Activated T-cell treated with anti-CD3 and anti-CD28 coated beads for 48 hours (primary cell): ENCODE data around the gene LTA4H.

Experiments used
- DNase-seq: peaks from one replicate; pipeline ENCODE4 v3.0.0-alpha.2; 2020; ENCODE audit warnings: low read depth

Gene LTA4H

GRCh38 chr12:96057986-96058553 lies 22.7 kb upstream of the LTA4H start:
- no peak for DNase-seq

DNA sequence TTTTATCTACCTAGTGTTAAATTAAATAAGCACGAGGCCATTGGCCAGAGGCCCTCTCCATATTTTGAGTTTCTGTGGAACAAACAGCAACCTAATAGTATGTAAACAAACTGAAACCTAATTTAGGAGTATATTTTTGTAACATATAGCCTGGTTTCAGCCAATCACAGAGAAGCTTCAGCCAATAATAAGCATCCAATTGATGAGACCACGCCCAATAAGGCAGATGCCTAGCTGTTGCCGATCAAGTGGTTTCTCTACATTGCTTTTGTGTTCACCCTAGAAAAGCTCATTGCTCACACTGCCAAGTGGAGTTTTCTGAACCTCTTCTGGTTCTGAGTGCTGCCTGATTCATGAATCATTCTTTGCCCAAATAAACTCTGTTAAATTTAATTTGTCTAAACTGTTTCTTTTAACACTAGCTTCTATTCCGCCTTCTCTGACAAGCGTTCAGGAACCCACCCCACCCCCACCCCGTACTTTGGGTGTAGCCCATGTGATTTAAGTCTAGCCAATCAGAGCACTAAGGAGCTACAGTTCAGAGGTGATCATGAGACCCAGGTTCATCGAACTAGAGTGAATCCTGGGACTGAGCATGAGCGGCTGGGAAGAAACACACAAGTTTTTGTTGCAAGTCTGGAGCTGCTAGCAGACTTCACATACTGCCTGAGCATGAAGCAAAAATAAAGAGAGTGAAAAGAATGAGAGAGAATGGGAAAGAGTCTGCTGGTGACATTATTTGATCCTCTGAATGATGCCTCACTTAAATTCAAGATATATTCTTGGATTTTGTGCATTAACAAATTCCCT lies 21.5 kb upstream of the LTA4H start:
- DNase-seq, result no peak

- no peak for DNase-seq
These were observed 18.8 kb upstream of the LTA4H start for GRCh38 chr12:96054244-96054610.

GRCh38 chr12:96053476-96054243 lies 18.3 kb upstream of the LTA4H start:
- DNase-seq, result no peak

GRCh38 chr12:96051756-96052485 lies 16.5 kb upstream of the LTA4H start:
- no peak for DNase-seq

- no peak for DNase-seq
These were observed 14.8 kb upstream of the LTA4H start for GRCh38 chr12:96050139-96050538.

GRCh38 chr12:96049101-96049500 lies 13.7 kb upstream of the LTA4H start:
- no peak for DNase-seq

- no peak for DNase-seq
These were observed 13.1 kb upstream of the LTA4H start for GRCh38 chr12:96048393-96048969.

DNA sequence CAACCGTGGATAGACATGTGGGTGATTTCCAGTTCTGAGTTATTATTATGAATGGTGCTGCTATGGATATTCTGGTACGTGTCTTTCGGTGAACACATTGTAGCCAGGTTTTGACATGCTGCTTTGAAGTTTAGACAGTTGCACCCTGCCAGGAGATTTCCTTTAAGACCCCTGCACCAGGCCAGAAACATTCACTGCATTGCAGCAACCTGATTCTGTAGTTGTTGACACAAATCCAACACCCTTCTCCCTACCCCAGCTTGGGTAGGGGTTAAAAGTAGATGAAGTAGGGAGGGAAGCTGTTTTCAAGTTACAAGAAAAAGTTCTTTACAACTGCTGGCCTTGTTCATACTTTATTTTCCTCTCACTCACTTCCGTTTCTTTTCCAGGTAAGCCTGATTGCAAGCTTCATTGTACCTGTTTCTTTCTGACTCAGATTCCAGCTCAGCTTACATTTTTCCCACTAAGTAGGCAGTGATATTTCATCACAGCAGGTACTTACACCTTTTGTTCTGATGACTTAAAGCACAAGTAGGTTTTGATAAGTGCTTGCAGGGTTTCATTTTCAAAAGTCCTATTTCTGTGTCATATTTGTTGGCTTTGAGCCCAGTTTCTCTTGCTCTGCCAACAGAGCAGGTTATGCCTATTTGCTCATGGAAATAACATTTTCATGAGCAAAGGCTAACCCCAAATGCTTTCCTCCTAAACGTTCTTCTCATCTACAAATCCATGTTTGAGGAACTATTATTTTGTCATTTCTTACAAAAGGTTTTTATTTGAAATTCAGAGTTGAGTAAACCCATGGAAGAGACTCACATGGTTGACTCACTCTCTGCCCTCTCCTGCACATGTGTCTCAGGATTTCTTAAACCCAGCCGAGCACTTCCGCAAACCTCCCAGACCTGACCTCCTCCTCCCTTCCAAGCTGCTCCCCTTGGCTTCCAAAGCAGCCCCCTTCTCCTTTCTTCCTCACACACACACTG lies 12.1 kb upstream of the LTA4H start:
- no peak for DNase-seq

DNA sequence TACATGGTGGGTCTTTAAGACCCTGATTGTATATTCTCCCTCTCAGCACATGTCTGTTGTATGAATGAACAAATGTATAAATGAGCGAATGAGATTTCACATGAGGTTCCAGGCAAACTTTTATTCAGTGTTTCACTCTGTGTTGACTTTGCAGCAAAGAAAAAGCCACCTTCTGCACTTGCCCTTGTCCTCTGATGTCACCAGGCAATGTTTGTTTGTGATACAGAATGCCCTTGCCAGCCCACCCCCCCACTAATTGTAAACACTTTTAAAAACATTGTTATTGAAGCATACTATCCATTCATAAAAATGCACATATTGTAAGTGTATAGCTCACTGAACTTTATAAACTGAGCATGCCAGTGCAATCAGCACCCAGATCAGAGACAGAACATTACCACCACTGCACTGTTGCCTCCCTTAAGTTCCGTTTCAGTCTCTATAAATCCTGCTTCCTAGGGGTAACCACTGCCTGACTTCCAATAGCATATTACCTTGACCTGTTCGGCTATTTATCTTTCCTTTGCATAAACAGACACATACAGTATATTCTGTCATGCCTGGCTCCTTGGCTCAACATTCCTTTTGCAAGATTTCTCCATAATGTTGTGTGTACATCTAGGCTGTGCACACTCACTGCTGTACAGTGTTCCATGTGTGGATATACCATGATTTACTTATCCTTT lies 11.3 kb upstream of the LTA4H start:
- DNase-seq, result no peak

- DNase-seq, result no peak
These were observed 10.2 kb upstream of the LTA4H start for GRCh38 chr12:96045566-96045965.

DNA sequence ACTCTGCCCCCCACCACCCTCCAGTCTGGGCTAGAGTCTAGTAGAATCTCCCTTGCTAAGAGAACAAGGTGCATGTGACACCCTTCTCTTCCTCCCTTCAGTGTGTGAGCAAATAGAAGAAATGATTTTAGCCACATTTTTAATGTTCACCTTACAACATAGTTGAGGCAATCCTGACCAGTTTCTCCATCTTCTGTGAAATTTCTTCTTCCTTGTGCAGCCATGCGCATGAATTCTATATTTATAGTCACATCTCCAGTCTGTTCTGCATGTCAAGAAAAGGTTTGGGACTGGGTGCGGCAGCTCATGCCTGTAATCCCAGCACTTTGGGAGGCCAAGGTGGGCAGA lies 9.5 kb upstream of the LTA4H start:
- no peak for DNase-seq

GRCh38 chr12:96044017-96044942 lies 8.9 kb upstream of the LTA4H start:
- DNase-seq, result no peak

DNA sequence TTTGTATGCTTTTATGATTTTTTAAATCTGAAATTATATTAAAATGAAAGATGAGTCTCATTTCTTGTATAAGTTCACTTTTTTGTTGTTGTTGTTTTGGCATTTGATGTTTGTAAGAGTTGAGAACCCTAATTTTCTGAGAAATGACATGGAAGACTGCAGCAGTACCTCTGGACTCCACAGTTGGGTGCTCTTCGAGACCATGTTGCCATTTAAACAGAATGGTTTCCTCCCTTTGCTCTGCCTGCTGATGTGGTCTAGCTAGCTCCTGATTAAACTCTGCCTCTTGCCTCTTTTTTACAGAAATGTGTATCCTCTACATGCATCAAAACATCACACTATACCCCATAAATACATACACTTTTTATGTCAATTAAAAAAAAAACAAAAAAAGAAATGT lies 5.8 kb upstream of the LTA4H start:
- no peak for DNase-seq

GRCh38 chr12:96040305-96041133 lies 5.1 kb upstream of the LTA4H start:
- DNase-seq, result no peak

DNA sequence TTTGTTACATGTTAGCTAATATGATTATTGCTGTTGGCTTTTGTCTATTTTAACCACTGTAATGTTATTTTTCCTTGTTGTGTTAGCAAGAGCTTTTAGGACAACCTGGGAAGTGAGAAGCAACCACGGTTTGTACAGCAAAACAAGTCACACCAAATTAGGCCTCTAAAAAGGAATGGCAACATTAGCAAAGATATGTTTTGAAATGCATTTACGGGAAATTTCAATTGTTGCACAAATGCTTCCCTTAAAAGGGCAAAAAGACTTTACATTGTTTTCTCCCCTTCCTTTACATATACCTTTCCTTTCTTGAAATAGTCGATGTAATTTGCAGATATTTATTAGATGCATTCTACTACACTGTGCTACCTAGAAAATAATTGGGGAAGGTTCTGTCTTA lies 4.1 kb upstream of the LTA4H start:
- no peak for DNase-seq

- DNase-seq, result no peak
These were observed 1.5 kb upstream of the LTA4H start for GRCh38 chr12:96036765-96037455.
